Measurements from ENCODE around the gene PAK3. TPM values are rescaled to one million over a fixed set of nuclear protein-coding genes. Genes with fewer than 3 reads are reported as not detected.

The PAK3 gene
- total RNA-seq, 1 experiment from 2014 or later, result not detected

- no peak for DNase-seq (ENCODE audit: low spot score)
Measured at GRCh38 chrX:111262086-111262485, 166.1 kb downstream of the PAK3 start.

- DNase-seq (ENCODE audit: low spot score), result no peak
Measured at GRCh38 chrX:111264385-111264784, 168.4 kb downstream of the PAK3 start.

- DNase-seq (ENCODE audit: low spot score), result no peak
Measured at GRCh38 chrX:111265486-111265885, 169.5 kb downstream of the PAK3 start.

- DNase-seq (ENCODE audit: low spot score), result no peak
Measured at GRCh38 chrX:111268506-111268905, 172.5 kb downstream of the PAK3 start.

- DNase-seq (ENCODE audit: low spot score), result no peak
Measured at GRCh38 chrX:111270339-111270738, 174.3 kb downstream of the PAK3 start, which contains the start of gene CAPN6. TSS of gene CAPN6 (minus strand) at chrX:111270483. CDS start at chrX:111263936, 6,547 bp downstream.

Other genes starting within 250 kb of the PAK3 start
- 0.19 TPM in 1 of 2 replicates, not detected in the other for gene CAPN6, start 174.3 kb downstream of the PAK3 start, total RNA-seq (2014; rRNA removed; shearing (Covaris generic))

All from A172 (cell line).